ENCODE measurements around the gene TBX5. TPM values are rescaled to one million over a fixed set of nuclear protein-coding genes. Genes with fewer than 3 reads are reported as not detected.

Gene TBX5
- total RNA-seq, 2 experiments from 2014 or later, result not detected

- ATAC-seq, result no peak
- H3K4me1 Mint-ChIP-seq (ENCODE audit: low read depth), result no peaks in the 10 kb centered on the region
- H3K27ac Mint-ChIP-seq, result no peak overlapping the region
- intact Hi-C loops (cut with micrococcal nuclease), result no loop called here
- CTCF ChIA-PET, result no interaction called here
- no peaks in the 10 kb centered on the region for H3K9me3 Mint-ChIP-seq
- no peaks in the 10 kb centered on the region for H3K27me3 Mint-ChIP-seq
- POLR2A ChIA-PET, result no interaction called here
- no peak overlapping the region for H3K4me3 Mint-ChIP-seq
- DNase-seq, result no peak
- TF ChIP-seq CTCF (IDR thresholded peaks at IDR 0.05), result no peak
- H3K36me3 Mint-ChIP-seq (ENCODE audit: low read depth), result no peaks in the 10 kb centered on the region
Measured at GRCh38 chr12:114313910-114314309, 92.0 kb downstream of the TBX5 start.

- DNase-seq, result no peak
- ChIA-PET POLR2A (interaction anchor here (1.3 kb wide), 1 partner anchor 39 kb away, joined by 4 read pairs; no protein-coding TSS in a partner anchor), CTCF (no interaction called here)
- intact Hi-C loops (cut with micrococcal nuclease), result no loop called here
- Mint-ChIP-seq H3K27ac (no peak overlapping the region), H3K27me3 (no peaks in the 10 kb centered on the region), H3K4me1 (ENCODE audit: low read depth) (no peaks in the 10 kb centered on the region), H3K36me3 (ENCODE audit: low read depth) (no peaks in the 10 kb centered on the region), H3K9me3 (no peaks in the 10 kb centered on the region), H3K4me3 (no peak overlapping the region)
- TF ChIP-seq CTCF (IDR thresholded peaks at IDR 0.05), result no peak
- no peak for ATAC-seq
Measured at GRCh38 chr12:114311974-114312373, 94.0 kb downstream of the TBX5 start.

GRCh38 chr12:114306646-114307045 is 99.3 kb downstream of the TBX5 start:
- Mint-ChIP-seq H3K4me1 (ENCODE audit: low read depth) (no peaks in the 10 kb centered on the region), H3K9me3 (peaks cover 4% of the 10 kb centered on the region), H3K4me3 (no peak overlapping the region), H3K36me3 (ENCODE audit: low read depth) (no peaks in the 10 kb centered on the region), H3K27me3 (no peaks in the 10 kb centered on the region), H3K27ac (no peak overlapping the region)
- ATAC-seq, result no peak
- DNase-seq, result no peak
- POLR2A ChIA-PET, result interaction anchor here (0.5 to 0.6 kb wide), 2 partner anchors 151 to 743 kb away, joined by 3 read pairs; no protein-coding TSS in a partner anchor
- CTCF ChIA-PET, result no interaction called here
- intact Hi-C loops (cut with micrococcal nuclease), result no loop called here
- TF ChIP-seq CTCF (IDR thresholded peaks at IDR 0.05), result no peak

GRCh38 chr12:114305446-114305845 is 100.5 kb downstream of the TBX5 start:
- CTCF ChIA-PET, result interaction anchor here (1.0 kb wide), 1 partner anchor 149 kb away, joined by 3 read pairs; no protein-coding TSS in a partner anchor

More at GRCh38 chr12:114305446-114305845, 100.5 kb downstream of the TBX5 start:
- no peak for TF ChIP-seq CTCF (IDR thresholded peaks at IDR 0.05)
- no peaks in the 10 kb centered on the region for H3K27me3 Mint-ChIP-seq
- peaks cover 4% of the 10 kb centered on the region for H3K9me3 Mint-ChIP-seq
- intact Hi-C loops (cut with micrococcal nuclease), result no loop called here
- ATAC-seq (no peak), DNase-seq (no peak)
- no peaks in the 10 kb centered on the region for H3K36me3 Mint-ChIP-seq (ENCODE audit: low read depth)
- no peak overlapping the region for H3K27ac Mint-ChIP-seq
- H3K4me1 Mint-ChIP-seq (ENCODE audit: low read depth), result no peaks in the 10 kb centered on the region
- POLR2A ChIA-PET, result no interaction called here
- no peak overlapping the region for H3K4me3 Mint-ChIP-seq
